DMS79 (cell line): ENCODE measurements around the gene ASIP.
"Not testable (repeated sequence)": the region's sequence is repeated elsewhere in the genome, so short reads cannot be mapped to it uniquely, and the experiment has no call there.

Experiments
- DNase-seq: peaks from one replicate; lab custom pipeline; 2025; lab: John Stamatoyannopoulos, UW

Gene ASIP

GRCh38 chr20:34242879-34243278 is 1.7 kb downstream of the ASIP start:
- no peak for DNase-seq

- DNase-seq: no peak
These were observed 2.2 kb downstream of the ASIP start for GRCh38 chr20:34243377-34243776.

GRCh38 chr20:34246126-34246626 is 5.0 kb downstream of the ASIP start:
- no peak for DNase-seq

GRCh38 chr20:34249291-34249690 is 8.1 kb downstream of the ASIP start:
- no peak for DNase-seq

GRCh38 chr20:34250005-34250404 is 8.8 kb downstream of the ASIP start:
- DNase-seq: no peak

GRCh38 chr20:34251619-34252018 is 10.4 kb downstream of the ASIP start:
- no peak for DNase-seq

GRCh38 chr20:34252431-34253086 is 11.3 kb downstream of the ASIP start:
- not testable (repeated sequence) for DNase-seq

- DNase-seq: no peak
These were observed 13.8 kb downstream of the ASIP start for GRCh38 chr20:34254979-34255378.

GRCh38 chr20:34256629-34257124 is 15.5 kb downstream of the ASIP start:
- no peak for DNase-seq

GRCh38 chr20:34260208-34260942 is 19.2 kb downstream of the ASIP start:
- DNase-seq: no peak

GRCh38 chr20:34262488-34263288 is 21.5 kb downstream of the ASIP start:
- DNase-seq: no peak

GRCh38 chr20:34263468-34263867 is 22.2 kb downstream of the ASIP start:
- not testable (repeated sequence) for DNase-seq

GRCh38 chr20:34264141-34264540 is 22.9 kb downstream of the ASIP start:
- no peak for DNase-seq

GRCh38 chr20:34268145-34268544 is 26.9 kb downstream of the ASIP start:
- DNase-seq: no peak

- DNase-seq: no peak
These were observed 27.8 kb downstream of the ASIP start for GRCh38 chr20:34268851-34269636.

- DNase-seq: no peak
These were observed 28.9 kb downstream of the ASIP start for GRCh38 chr20:34269996-34270627.

- no peak for DNase-seq
These were observed 30.7 kb downstream of the ASIP start for GRCh38 chr20:34271956-34272355.

GRCh38 chr20:34274694-34275093 is 33.5 kb downstream of the ASIP start:
- DNase-seq: no peak

- no peak for DNase-seq
These were observed 40.0 kb downstream of the ASIP start for GRCh38 chr20:34281177-34281576.

GRCh38 chr20:34282041-34282440 is 40.8 kb downstream of the ASIP start:
- no peak for DNase-seq

- DNase-seq: no peak
These were observed 42.6 kb downstream of the ASIP start for GRCh38 chr20:34283844-34284243.
